Measurements from ENCODE around the gene TSPAN18. TPM values are rescaled to one million over a fixed set of nuclear protein-coding genes. Genes with fewer than 3 reads are reported as not detected.

TSPAN18 gene
- total and polyA plus RNA-seq, 2 donors from 2014 or later, result 13.8 to 38.1 TPM

DNA sequence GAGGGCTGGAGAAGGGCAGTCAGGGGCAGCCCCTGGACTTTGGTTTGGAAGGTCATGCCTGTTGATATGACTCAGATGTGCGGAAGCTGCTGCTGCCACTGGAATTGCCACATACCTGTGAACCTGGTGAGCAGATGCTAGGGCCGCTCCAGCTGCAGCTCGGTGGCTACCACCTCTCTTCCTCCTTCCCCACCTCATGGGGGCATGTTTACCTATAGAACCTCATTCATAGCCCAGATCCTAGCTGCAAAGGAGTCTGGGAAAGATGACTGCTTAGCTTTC is 17.5 kb upstream of the TSPAN18 start:
- TF ChIP-seq, protein P1, sequence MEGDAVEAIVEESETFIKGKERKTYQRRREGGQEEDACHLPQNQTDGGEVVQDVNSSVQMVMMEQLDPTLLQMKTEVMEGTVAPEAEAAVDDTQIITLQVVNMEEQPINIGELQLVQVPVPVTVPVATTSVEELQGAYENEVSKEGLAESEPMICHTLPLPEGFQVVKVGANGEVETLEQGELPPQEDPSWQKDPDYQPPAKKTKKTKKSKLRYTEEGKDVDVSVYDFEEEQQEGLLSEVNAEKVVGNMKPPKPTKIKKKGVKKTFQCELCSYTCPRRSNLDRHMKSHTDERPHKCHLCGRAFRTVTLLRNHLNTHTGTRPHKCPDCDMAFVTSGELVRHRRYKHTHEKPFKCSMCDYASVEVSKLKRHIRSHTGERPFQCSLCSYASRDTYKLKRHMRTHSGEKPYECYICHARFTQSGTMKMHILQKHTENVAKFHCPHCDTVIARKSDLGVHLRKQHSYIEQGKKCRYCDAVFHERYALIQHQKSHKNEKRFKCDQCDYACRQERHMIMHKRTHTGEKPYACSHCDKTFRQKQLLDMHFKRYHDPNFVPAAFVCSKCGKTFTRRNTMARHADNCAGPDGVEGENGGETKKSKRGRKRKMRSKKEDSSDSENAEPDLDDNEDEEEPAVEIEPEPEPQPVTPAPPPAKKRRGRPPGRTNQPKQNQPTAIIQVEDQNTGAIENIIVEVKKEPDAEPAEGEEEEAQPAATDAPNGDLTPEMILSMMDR (IDR thresholded peaks at IDR 0.05; ENCODE audit: borderline replicate concordance, extremely low read depth, insufficient read depth), result no peak
- peak in 1 of 5 donors; percentile 49 for DNase-seq
- Histone ChIP-seq H3K9me3 (ENCODE audit: control insufficient read depth in 2 of 3, insufficient read depth in 1 of 3, low read length in 3 of 3) (no peaks in the 10 kb centered on the region), H3K4me1 (ENCODE audit: control insufficient read depth in 2 of 3, insufficient read depth in 2 of 3, low read depth in 1 of 3, low read length in 3 of 3) (peaks cover 0 to 2% (median 0%) of the 10 kb centered on the region in 3 donors), H3K36me3 (ENCODE audit: control insufficient read depth in 2 of 3, insufficient read depth in 3 of 3, low read length in 3 of 3) (no peaks in the 10 kb centered on the region), H3K27me3 (ENCODE audit: control insufficient read depth, insufficient read depth, low read length) (no peaks in the 10 kb centered on the region), H3K9ac (ENCODE audit: low read length in 3 of 3) (no peak overlapping the region), H3K27ac (ENCODE audit: low read depth in 2 of 2, low read length in 2 of 2) (no peak overlapping the region), H3K4me3 (ENCODE audit: low read length in 3 of 3) (no peak overlapping the region)
- no peak for FAIRE-seq
- intact Hi-C loops (cut with DNase I), result no loop called here

DNA sequence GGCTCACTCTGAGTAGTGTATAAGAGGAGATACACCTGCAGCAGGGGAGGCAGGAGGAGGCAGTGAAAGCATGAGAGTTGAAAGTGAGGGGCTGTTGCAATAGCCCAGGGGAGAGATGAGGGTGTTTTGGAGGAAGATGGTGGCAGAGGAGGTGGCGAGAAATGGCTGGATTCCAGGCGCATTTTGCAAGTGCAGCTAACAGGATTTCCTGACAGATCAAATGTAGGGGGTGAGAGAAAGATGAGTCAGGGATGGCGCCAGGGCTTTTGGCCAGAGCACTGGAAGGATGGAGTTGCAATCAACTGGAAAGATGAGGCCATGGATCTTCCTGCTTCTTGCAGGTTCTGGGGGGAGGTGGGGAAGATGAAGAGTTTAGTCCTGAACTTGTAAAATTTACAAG is 16.8 kb upstream of the TSPAN18 start:
- TF ChIP-seq, protein P1 (IDR thresholded peaks at IDR 0.05; ENCODE audit: borderline replicate concordance, extremely low read depth, insufficient read depth), result no peak
- Histone ChIP-seq H3K9me3 (ENCODE audit: control insufficient read depth in 2 of 3, insufficient read depth in 1 of 3, low read length in 3 of 3) (no peaks in the 10 kb centered on the region), H3K36me3 (ENCODE audit: control insufficient read depth in 2 of 3, insufficient read depth in 3 of 3, low read length in 3 of 3) (no peaks in the 10 kb centered on the region), H3K9ac (ENCODE audit: low read length in 3 of 3) (no peak overlapping the region), H3K27me3 (ENCODE audit: control insufficient read depth, insufficient read depth, low read length) (no peaks in the 10 kb centered on the region), H3K27ac (ENCODE audit: low read depth in 2 of 2, low read length in 2 of 2) (no peak overlapping the region), H3K4me3 (ENCODE audit: low read length in 3 of 3) (no peak overlapping the region), H3K4me1 (ENCODE audit: control insufficient read depth in 2 of 3, insufficient read depth in 2 of 3, low read depth in 1 of 3, low read length in 3 of 3) (peaks cover 0 to 2% (median 0%) of the 10 kb centered on the region in 3 donors)
- peak in 1 of 5 donors; percentile 38 for DNase-seq
- FAIRE-seq, result no peak
- intact Hi-C loops (cut with DNase I), result no loop called here

DNA sequence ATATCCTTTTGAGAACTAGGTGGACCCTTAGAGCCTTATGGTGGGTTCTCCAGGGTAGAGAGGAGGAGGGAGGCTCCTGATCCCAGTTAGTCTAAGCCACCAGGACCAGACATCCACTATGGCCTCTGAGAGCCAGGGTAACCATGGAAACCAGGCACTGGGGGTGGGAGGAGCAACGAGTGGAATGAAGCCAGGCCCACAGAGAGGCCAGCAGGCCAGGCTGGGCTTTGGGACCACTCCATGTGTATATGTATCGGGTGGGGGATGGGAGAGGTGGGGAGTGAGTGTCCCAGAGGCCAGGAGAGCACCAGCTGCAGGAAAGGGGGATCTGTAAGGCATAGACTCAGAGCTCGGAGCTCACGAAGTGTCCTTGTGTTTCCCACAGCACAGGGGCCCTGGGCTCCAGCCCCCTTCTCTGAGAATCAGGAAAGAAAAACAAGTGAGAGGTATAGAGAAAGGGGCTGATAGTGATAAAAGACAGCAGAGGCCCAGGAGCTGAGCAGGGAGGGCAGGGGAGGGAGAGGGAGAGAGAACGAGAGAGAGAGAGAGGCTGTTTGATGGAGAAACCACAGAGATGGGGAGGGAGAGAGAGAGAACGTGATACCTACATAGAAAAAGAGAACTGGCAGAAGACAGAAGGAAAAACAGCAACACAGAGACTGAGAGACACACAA is 15.5 kb upstream of the TSPAN18 start:
- H3K27ac ChIP-seq (ENCODE audit: low read depth in 2 of 2, low read length in 2 of 2), result no peak overlapping the region
- no peak overlapping the region for H3K9ac ChIP-seq (ENCODE audit: low read length in 3 of 3)
- H3K36me3 ChIP-seq (ENCODE audit: control insufficient read depth in 2 of 3, insufficient read depth in 3 of 3, low read length in 3 of 3), result no peaks in the 10 kb centered on the region
- peak; percentile 32 to 79 (median 52) for DNase-seq
- H3K9me3 ChIP-seq (ENCODE audit: control insufficient read depth in 2 of 3, insufficient read depth in 1 of 3, low read length in 3 of 3), result no peaks in the 10 kb centered on the region
- H3K27me3 ChIP-seq (ENCODE audit: control insufficient read depth, insufficient read depth, low read length), result no peaks in the 10 kb centered on the region
- TF ChIP-seq, protein P1 (IDR thresholded peaks at IDR 0.05; ENCODE audit: borderline replicate concordance, extremely low read depth, insufficient read depth), result no peak
- H3K4me1 ChIP-seq (ENCODE audit: control insufficient read depth in 2 of 3, insufficient read depth in 2 of 3, low read depth in 1 of 3, low read length in 3 of 3), result peaks cover 0 to 2% (median 0%) of the 10 kb centered on the region in 3 donors
- intact Hi-C loops (cut with DNase I), result no loop called here
- no peak overlapping the region for H3K4me3 ChIP-seq (ENCODE audit: low read length in 3 of 3)
- FAIRE-seq, result no peak
